IMR-90 (cell line): ENCODE measurements around the gene MROH7. TPM values are rescaled to one million over a fixed set of nuclear protein-coding genes. Genes with fewer than 3 reads are reported as not detected.

Experiments used
- ATAC-seq: fragments of 200-7000 bp; cut with Tn5 transposase; 2 replicates; pipeline ENCODE4 v1.9.1; 2020; ENCODE audit warnings: low read depth, mild to moderate bottlenecking, moderate library complexity
- BruUV-seq: library from RNA; stranded (reverse); fragments of 400-500 nt; replicated peaks from 2 replicates; lab custom pipeline; 2021; lab: Mats Ljungman, UMichigan
- CTCF ChIA-PET: fragments of 300-600 bp; formaldehyde crosslinking; extraction: SDS; loops from one replicate; lab custom pipeline; 2021; ENCODE audit warnings: antibody characterized with exemption; lab: Yijun Ruan, JAX
- POLR2A ChIA-PET: fragments of 300-600 bp; sonication (Branson Sonifier 250); formaldehyde crosslinking; loops from one replicate; lab custom pipeline; 2022; ENCODE audit warnings: antibody characterized with exemption; ENCODE audit not compliant: unreplicated experiment; lab: Charles Lee
- DNase-seq: peaks from one replicate; pipeline ENCODE4 v3.0.0; 2013
- H2AFZ ChIP-seq: replicated peaks from 2 replicates; pipeline ENCODE3; 2013; ENCODE audit warnings: low read length, mild to moderate bottlenecking; ENCODE audit not compliant: poor library complexity
- H2AK5ac ChIP-seq: 2 replicates; pipeline ENCODE4 v1.6.1; 2013; ENCODE audit warnings: low read depth, low read length, inconsistent platforms
- H2AK9ac ChIP-seq: replicated peaks from 2 replicates; pipeline ENCODE3; 2013; ENCODE audit warnings: mild to moderate bottlenecking, low read depth, low read length, moderate library complexity; ENCODE audit not compliant: poor library complexity
- H2BK120ac ChIP-seq: 2 replicates; pipeline ENCODE4 v1.6.1; 2013; ENCODE audit warnings: low read depth, low read length, inconsistent platforms
- H2BK15ac ChIP-seq: 3 replicates; pipeline ENCODE4 v1.6.1; 2013; ENCODE audit warnings: low read depth, low read length, inconsistent platforms
- H2BK20ac ChIP-seq: 2 replicates; pipeline ENCODE4 v1.6.1; 2013; ENCODE audit warnings: low read depth, mild to moderate bottlenecking, inconsistent platforms, low read length, moderate library complexity
- H2BK5ac ChIP-seq: 2 replicates; pipeline ENCODE4 v1.6.1; 2013; ENCODE audit warnings: mild to moderate bottlenecking, low read depth, low read length, inconsistent platforms; ENCODE audit not compliant: poor library complexity, severe bottlenecking
- H3K14ac ChIP-seq: replicated peaks from 2 replicates; pipeline ENCODE4 v1.6.1; 2013; ENCODE audit warnings: low read depth, low read length, inconsistent platforms
- H3K18ac ChIP-seq: 2 replicates; pipeline ENCODE4 v1.6.1; 2013; ENCODE audit warnings: low read depth, low read length, control low read depth
- H3K23ac ChIP-seq: 2 replicates; pipeline ENCODE4 v1.6.1; 2013; ENCODE audit warnings: low read depth, low read length, inconsistent platforms
- H3K27ac ChIP-seq: 2 replicates; pipeline ENCODE4 v1.5.1; 2013; ENCODE audit warnings: mild to moderate bottlenecking, control low read depth, low read length; ENCODE audit not compliant: insufficient read depth
- H3K27me3 ChIP-seq: 2 replicates; pipeline ENCODE4 v1.6.1; 2013; ENCODE audit warnings: low read length; ENCODE audit not compliant: control insufficient read depth, insufficient read depth
- H3K36me3 ChIP-seq: 2 replicates; pipeline ENCODE4 v1.6.1; 2013; ENCODE audit warnings: low read length, mixed read lengths; ENCODE audit not compliant: control insufficient read depth, insufficient read depth
- H3K4ac ChIP-seq: 2 replicates; pipeline ENCODE4 v1.6.1; 2013; ENCODE audit warnings: low read depth, low read length, inconsistent platforms
- H3K4me1 ChIP-seq: 2 replicates; pipeline ENCODE4 v1.6.1; 2013; ENCODE audit warnings: low read length, mixed read lengths; ENCODE audit not compliant: control insufficient read depth, insufficient read depth
- H3K4me2 ChIP-seq: 2 replicates; pipeline ENCODE4 v1.6.1; 2013; ENCODE audit warnings: low read depth, mild to moderate bottlenecking, control low read depth, low read length, moderate library complexity
- H3K4me3 ChIP-seq: 2 replicates; pipeline ENCODE4 v1.5.1; 2013; ENCODE audit warnings: low read depth, mild to moderate bottlenecking, control low read depth, low read length, moderate library complexity; ENCODE audit not compliant: insufficient read depth
- H3K56ac ChIP-seq: 2 replicates; pipeline ENCODE4 v1.6.1; 2013; ENCODE audit warnings: low read length, inconsistent platforms; ENCODE audit not compliant: insufficient read depth; ENCODE audit errors: extremely low read depth
- H3K79me1 ChIP-seq, 2 experiments: 2 replicates each; pipeline ENCODE4 v1.6.1; 2013; ENCODE audit warnings: low read length in 2 of 2, inconsistent platforms in 1 of 2, low read depth in 1 of 2
- H3K9ac ChIP-seq: 2 replicates; pipeline ENCODE4 v1.6.1; 2013; ENCODE audit warnings: low read depth, low read length, control low read depth
- H3K9me1 ChIP-seq: 2 replicates; pipeline ENCODE4 v1.6.1; 2013; ENCODE audit warnings: low read length, inconsistent platforms; ENCODE audit not compliant: insufficient read depth
- H3K9me3 ChIP-seq: 2 replicates; pipeline ENCODE4 v1.6.1; 2013; ENCODE audit warnings: low read length; ENCODE audit not compliant: control insufficient read depth, insufficient read depth
- H4K20me1 ChIP-seq: 2 replicates; pipeline ENCODE4 v1.6.1; 2013; ENCODE audit warnings: low read length, inconsistent platforms; ENCODE audit not compliant: insufficient read depth
- H4K5ac ChIP-seq: 2 replicates; pipeline ENCODE4 v1.6.1; 2013; ENCODE audit warnings: mild to moderate bottlenecking, low read depth, low read length, control low read depth
- H4K8ac ChIP-seq, 2 experiments: 2 replicates each; pipeline ENCODE4 v1.6.1; 2013; ENCODE audit warnings: low read depth in 2 of 2, low read length in 2 of 2, control low read depth in 1 of 2, inconsistent platforms in 1 of 2
- H4K91ac ChIP-seq: 2 replicates; pipeline ENCODE4 v1.6.1; 2013; ENCODE audit warnings: low read depth, low read length, inconsistent platforms; ENCODE audit not compliant: insufficient read depth
- BHLHE40 ChIP-seq: fragments of 150-350 bp; IDR thresholded peaks from 2 replicates; pipeline ENCODE4 v1.6.1; 2016; ENCODE audit warnings: mild to moderate bottlenecking, low read depth, low read length
- CEBPB ChIP-seq: IDR thresholded peaks from 2 replicates; pipeline ENCODE4 v1.6.1; 2012; ENCODE audit warnings: low read depth, low read length, improper control_type of control experiment
- ELK1 ChIP-seq: fragments of 150-350 bp; IDR thresholded peaks from 2 replicates; pipeline ENCODE4 v1.6.1; 2016; ENCODE audit warnings: low read depth, mild to moderate bottlenecking, low read length, moderate library complexity, borderline replicate concordance
- MAFK ChIP-seq: IDR thresholded peaks from 2 replicates; pipeline ENCODE4 v1.6.1; 2012; ENCODE audit warnings: low read depth, low read length, improper control_type of control experiment
- MAZ ChIP-seq: IDR thresholded peaks from 2 replicates; pipeline ENCODE4 v1.6.1; 2012; ENCODE audit warnings: low read depth, mild to moderate bottlenecking, low read length, improper control_type of control experiment, moderate library complexity, borderline replicate concordance
- RAD21 ChIP-seq: IDR thresholded peaks from 2 replicates; pipeline ENCODE4 v1.6.1; 2012; ENCODE audit warnings: low read length, improper control_type of control experiment
- RCOR1 ChIP-seq: IDR thresholded peaks from 2 replicates; pipeline ENCODE4 v1.6.1; 2012; ENCODE audit warnings: mild to moderate bottlenecking, low read length, improper control_type of control experiment; ENCODE audit not compliant: insufficient replicate concordance
- RFX5 ChIP-seq: IDR thresholded peaks from 2 replicates; pipeline ENCODE4 v1.8.0; 2012; ENCODE audit warnings: low read depth, mild to moderate bottlenecking, low read length, moderate library complexity
- USF2 ChIP-seq: fragments of 150-350 bp; IDR thresholded peaks from 2 replicates; pipeline ENCODE4 v1.6.1; 2017; ENCODE audit warnings: mild to moderate bottlenecking, antibody characterized with exemption, low read length, low read depth
- WGBS, 2 experiments: methylation state at CpG; one replicate each; pipeline versions ENCODE4 v1.1.5 to v1.1.7; 2013; ENCODE audit warnings: missing lambda C conversion rate in 2 of 2; ENCODE audit not compliant: insufficient read length in 1 of 2; ENCODE audit errors: extremely low coverage in 2 of 2; 5-methylcytosine and 5-hydroxymethylcytosine counted together
- dilution Hi-C: fragments of 300-500 bp; cut with HindIII; formaldehyde crosslinking; loops from one replicate; pipeline ENCODE4 v1.14.3; 2018; ENCODE audit warnings: low sequenced_read_pairs; ENCODE audit not compliant: unreplicated experiment
- in situ Hi-C: fragments of 300-500 bp; cut with MboI; formaldehyde crosslinking; loops from 3 replicates; pipeline ENCODE4 v1.14.3; 2019; ENCODE audit warnings: low sequenced_read_pairs, inconsistent platforms, mixed read lengths
- intact Hi-C: fragments of 100-400 bp; cut with micrococcal nuclease; formaldehyde crosslinking; loops from 2 replicates; pipeline ENCODE4 v1.10.0; 2022
- polyA plus RNA-seq, 3 experiments: library from polyadenylated mRNA; depleted of rRNA; stranded (reverse); fragments of >200 nt; gene quantifications; 2 replicates each; pipeline ENCODE4 v1.2.3, GENCODE V29; 2012; ENCODE audit warnings: low replicate concordance in 1 of 3
- total RNA-seq: library from RNA; depleted of rRNA; stranded (reverse); fragments of >200 nt; gene quantifications from 2 replicates; pipeline ENCODE4 v1.2.3, GENCODE V29; 2012

MROH7 gene
- total and polyA plus RNA-seq, 2 of the 4 experiments (the other 2 are of a cell fraction): not detected

GRCh38 chr1:54706419-54706818 is 64.8 kb downstream of the MROH7 start:
- Histone ChIP-seq H2AK5ac (no peak overlapping the region), H2AK9ac (no peak overlapping the region), H4K5ac (no peak overlapping the region), H3K14ac (no peak overlapping the region), H3K4me3 (no peak overlapping the region), H4K91ac (no peak overlapping the region), H3K9me3 (no peaks in the 10 kb centered on the region), H2BK5ac (no peak overlapping the region), H2BK15ac (no peak overlapping the region), H2BK20ac (no peak overlapping the region), H3K4me2 (no peak overlapping the region), H3K9ac (no peak overlapping the region), H2AFZ (no peak overlapping the region), H3K4ac (no peak overlapping the region), H4K8ac (no peak overlapping the region), H3K23ac (no peak overlapping the region), H2BK120ac (no peak overlapping the region), H3K56ac (no peak overlapping the region), H3K4me1 (no peaks in the 10 kb centered on the region), H3K27me3 (peaks cover 48% of the 10 kb centered on the region), H3K9me1 (no peaks in the 10 kb centered on the region), H3K27ac (no peak overlapping the region), H3K36me3 (no peaks in the 10 kb centered on the region), H3K79me1 (no peaks in the 10 kb centered on the region), H3K18ac (no peak overlapping the region), H4K20me1 (no peaks in the 10 kb centered on the region)
- intact Hi-C loops (no loop called here), dilution Hi-C loops (no loop called here), in situ Hi-C loops (no loop called here)
- ChIA-PET POLR2A (no interaction called here), CTCF (no interaction called here)
- no peak for ATAC-seq
- BruUV-seq: no TSS peak
- no peak for TF ChIP-seq CEBPB
- TF ChIP-seq RCOR1: no peak
- no peak for TF ChIP-seq MAFK
- no peak for TF ChIP-seq RFX5
- TF ChIP-seq RAD21: no peak
- TF ChIP-seq ELK1: no peak
- TF ChIP-seq BHLHE40: no peak
- TF ChIP-seq MAZ: no peak
- TF ChIP-seq USF2: no peak
- no peak for DNase-seq
- WGBS, 2 experiments: 50% methylated on average over 2 of the region's 4 CpGs; no CpG with 5 or more reads in 1 of the 2 experiments
